Measurements from ENCODE around the gene CADPS.

DNA sequence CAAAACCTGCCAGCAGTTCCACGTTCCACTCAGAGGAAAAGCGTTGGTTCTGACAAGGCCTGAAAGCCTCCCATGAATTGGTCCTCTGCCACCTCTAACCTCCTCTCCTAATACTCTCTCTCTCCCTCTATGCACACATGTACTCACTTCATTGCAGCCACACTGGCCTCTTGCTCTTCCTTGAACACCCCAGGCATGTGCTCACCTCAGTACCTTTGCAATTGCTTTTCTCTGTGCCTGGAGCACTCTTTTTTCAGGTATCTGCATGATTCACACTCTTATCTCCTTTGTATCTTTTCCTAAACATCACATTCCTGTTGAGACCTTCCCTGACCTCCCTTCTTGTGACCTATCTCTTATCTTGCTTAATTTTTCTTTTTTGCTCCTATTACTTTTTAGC, 323.7 kb downstream of the CADPS start:
- TF ChIP-seq CTCF (IDR thresholded peaks at IDR 0.05): no peak
- no peak for TF ChIP-seq RAD21 (IDR thresholded peaks at IDR 0.05; ENCODE audit: low read length)
- TF ChIP-seq, protein P1, sequence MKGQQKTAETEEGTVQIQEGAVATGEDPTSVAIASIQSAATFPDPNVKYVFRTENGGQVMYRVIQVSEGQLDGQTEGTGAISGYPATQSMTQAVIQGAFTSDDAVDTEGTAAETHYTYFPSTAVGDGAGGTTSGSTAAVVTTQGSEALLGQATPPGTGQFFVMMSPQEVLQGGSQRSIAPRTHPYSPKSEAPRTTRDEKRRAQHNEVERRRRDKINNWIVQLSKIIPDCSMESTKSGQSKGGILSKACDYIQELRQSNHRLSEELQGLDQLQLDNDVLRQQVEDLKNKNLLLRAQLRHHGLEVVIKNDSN (IDR thresholded peaks at IDR 0.05; ENCODE audit: borderline replicate concordance, low read depth): no peak
- TF ChIP-seq ELF1 (IDR thresholded peaks at IDR 0.05): no peak
- no peak for TF ChIP-seq PBX3 (IDR thresholded peaks at IDR 0.05)
- TF ChIP-seq RXRA (IDR thresholded peaks at IDR 0.05; ENCODE audit: borderline replicate concordance, low read depth): no peak
- no peak for TF ChIP-seq EP300 (IDR thresholded peaks at IDR 0.05; ENCODE audit: borderline replicate concordance in 1 of 2, low read depth in 1 of 2, low read length in 1 of 2)
- TF ChIP-seq EZH2phosphoT487 (IDR thresholded peaks at IDR 0.05; ENCODE audit: borderline replicate concordance, low read depth): no peak
- TF ChIP-seq GABPA (IDR thresholded peaks at IDR 0.05; ENCODE audit: low read depth): no peak
- TF ChIP-seq FOXM1 (IDR thresholded peaks at IDR 0.05; ENCODE audit: low read depth): no peak

Measured in SK-N-SH (cell line).